Measurements from ENCODE around the gene KCNQ1OT1. TPM values are rescaled to one million over a fixed set of nuclear protein-coding genes. Genes with fewer than 3 reads are reported as not detected.

KCNQ1OT1 gene
- polyA plus RNA-seq, 1 of the 3 experiments (the other 2 are of a cell fraction), result 0.03 TPM

- POLR2A ChIA-PET, result interaction anchor here (2.2 kb wide), 1 partner anchor 90 kb away, joined by 7 read pairs; no protein-coding TSS in a partner anchor
- Histone ChIP-seq H3K9ac (no peak overlapping the region), H3K27me3 (ENCODE audit: insufficient read depth) (no peaks in the 10 kb centered on the region), H3K4me3 (ENCODE audit: low read depth in 2 of 2, low read length in 1 of 2) (no peak overlapping the region), H3K4me1 (ENCODE audit: control insufficient read depth in 1 of 2, insufficient read depth in 2 of 2, low read depth in 1 of 2, low read length in 1 of 2) (peaks cover 0 to 67% of the 10 kb centered on the region in 2 experiments; a peak in 1 of 4 replicates), H3F3A (replicated peaks; ENCODE audit: insufficient read depth) (no peaks in the 10 kb centered on the region), H2AFZ (ENCODE audit: low read depth) (no peak overlapping the region), H3K27ac (ENCODE audit: low read depth in 2 of 2, low read length in 1 of 2) (no peak overlapping the region), H3K36me3 (replicated peaks in 1 of 2; ENCODE audit: control insufficient read depth in 1 of 2, insufficient read depth in 2 of 2, low read length in 1 of 2) (no peaks in the 10 kb centered on the region), H3K79me2 (ENCODE audit: insufficient read depth) (peaks cover 24% of the 10 kb centered on the region; the same call in 1 of the 2 replicates), H4K20me1 (ENCODE audit: insufficient read depth) (peaks cover 84% of the 10 kb centered on the region), H3K9me3 (no peaks in the 10 kb centered on the region), H3K4me2 (no peak overlapping the region), H3K9me2 (no peaks in the 10 kb centered on the region)
- TF ChIP-seq YY1 (IDR thresholded peaks at IDR 0.05; ENCODE audit: low read depth) (no peak), RCOR1 (IDR thresholded peaks at IDR 0.05; ENCODE audit: low read length) (no peak), EP300 (IDR thresholded peaks at IDR 0.05; ENCODE audit: borderline replicate concordance in 1 of 2, low read depth in 1 of 2, low read length in 1 of 2) (no peak), FOXJ3 (CRISPR knock-in tag; IDR thresholded peaks at IDR 0.05) (no peak)
- CTCF ChIA-PET, result interaction anchor here (0.6 to 9.0 kb wide), 5 partner anchors 156 to 1784 kb away, joined by 3 to 52 read pairs (median 4); partner anchors contain the start of gene CDKN1C
- no peak for DNase-seq
- 72% methylated on average over 4 of the region's 6 CpGs for WGBS (ENCODE audit: low lambda C conversion rate)
These were observed 11.2 kb downstream of the KCNQ1OT1 start for GRCh38 chr11:2688381-2689231.

- Histone ChIP-seq H3K27ac (ENCODE audit: low read depth in 2 of 2, low read length in 1 of 2) (no peak overlapping the region), H3K79me2 (ENCODE audit: insufficient read depth) (peaks cover 20% of the 10 kb centered on the region; the same call in 1 of the 2 replicates)
- 67% methylated on average over 1 of the region's 7 CpGs for WGBS (ENCODE audit: low lambda C conversion rate)
These were observed 12.0 kb downstream of the KCNQ1OT1 start for GRCh38 chr11:2687782-2688191.

More at GRCh38 chr11:2687782-2688191, 12.0 kb downstream of the KCNQ1OT1 start:
- Histone ChIP-seq H3K36me3 (replicated peaks in 1 of 2; ENCODE audit: control insufficient read depth in 1 of 2, insufficient read depth in 2 of 2, low read length in 1 of 2) (no peaks in the 10 kb centered on the region), H2AFZ (ENCODE audit: low read depth) (no peak overlapping the region), H3K9ac (no peak overlapping the region), H3K9me3 (no peaks in the 10 kb centered on the region), H3K4me1 (ENCODE audit: control insufficient read depth in 1 of 2, insufficient read depth in 2 of 2, low read depth in 1 of 2, low read length in 1 of 2) (peaks cover 0 to 58% of the 10 kb centered on the region in 2 experiments; a peak in 1 of 4 replicates), H3K9me2 (no peaks in the 10 kb centered on the region), H3F3A (replicated peaks; ENCODE audit: insufficient read depth) (no peaks in the 10 kb centered on the region), H3K27me3 (ENCODE audit: insufficient read depth) (no peaks in the 10 kb centered on the region), H4K20me1 (ENCODE audit: insufficient read depth) (peaks cover 79% of the 10 kb centered on the region), H3K4me2 (no peak overlapping the region), H3K4me3 (ENCODE audit: low read depth in 2 of 2, low read length in 1 of 2) (no peak overlapping the region)
- ChIA-PET POLR2A (interaction anchor here (1.0 kb wide), 1 partner anchor 12 kb away, joined by 4 read pairs; the partner anchor contains the start of gene KCNQ1OT1), CTCF (interaction anchor here (1.0 to 9.0 kb wide), 3 partner anchors 155 to 204 kb away, joined by 3 to 52 read pairs (median 9); partner anchors contain the start of gene CDKN1C)
- no peak for DNase-seq
- TF ChIP-seq YY1 (IDR thresholded peaks at IDR 0.05; ENCODE audit: low read depth) (no peak), GABPA (IDR thresholded peaks at IDR 0.05; ENCODE audit: low read depth) (no peak), RAD21 (IDR thresholded peaks at IDR 0.05; ENCODE audit: low read length) (no peak), TEAD4 (IDR thresholded peaks at IDR 0.05; ENCODE audit: borderline replicate concordance, insufficient read depth) (no peak), USF1 (IDR thresholded peaks at IDR 0.05; ENCODE audit: borderline replicate concordance, low read depth) (no peak), MEF2A (IDR thresholded peaks at IDR 0.05; ENCODE audit: borderline replicate concordance, low read depth) (no peak), TCF12 (IDR thresholded peaks at IDR 0.05) (no peak), RFX5 (IDR thresholded peaks at IDR 0.05; ENCODE audit: low read length) (no peak), REST (IDR thresholded peaks at IDR 0.05; ENCODE audit: low read depth, low read length) (no peak), ELF1 (IDR thresholded peaks at IDR 0.05) (no peak), RXRA (IDR thresholded peaks at IDR 0.05; ENCODE audit: borderline replicate concordance, low read depth) (no peak)

Measured in SK-N-SH (cell line).